GDM1 (cell line): Measurements from ENCODE around the gene ARID3B.
"Not testable (repeated sequence)": the region's sequence is repeated elsewhere in the genome, so short reads cannot be mapped to it uniquely, and the experiment has no call there.

ENCODE experiments used
- DNase-seq: peaks from one replicate; lab custom pipeline; 2025; lab: John Stamatoyannopoulos, UW

ARID3B gene

GRCh38 chr15:74621546-74621920, 80.5 kb downstream of the ARID3B start:
- no peak for DNase-seq

DNA sequence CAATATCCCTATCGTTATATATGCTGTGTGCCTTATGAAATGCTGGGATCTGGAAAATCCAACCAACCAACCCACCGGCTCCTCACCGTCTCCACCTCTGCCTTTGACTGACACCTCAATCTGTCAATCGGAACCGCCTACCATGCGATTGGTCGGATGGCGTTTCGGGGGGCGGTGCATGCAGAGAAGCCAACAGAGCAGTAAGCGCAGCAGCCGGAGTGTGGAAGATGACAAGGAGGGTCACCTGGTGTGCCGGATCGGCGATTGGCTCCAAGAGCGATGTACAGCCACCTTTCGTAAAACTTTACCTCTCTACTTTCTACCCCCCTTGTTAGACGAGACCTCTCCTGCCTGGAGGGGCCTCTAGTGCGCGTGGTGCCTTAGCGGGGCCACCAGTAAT, 80.9 kb downstream of the ARID3B start:
- no peak for DNase-seq

DNA sequence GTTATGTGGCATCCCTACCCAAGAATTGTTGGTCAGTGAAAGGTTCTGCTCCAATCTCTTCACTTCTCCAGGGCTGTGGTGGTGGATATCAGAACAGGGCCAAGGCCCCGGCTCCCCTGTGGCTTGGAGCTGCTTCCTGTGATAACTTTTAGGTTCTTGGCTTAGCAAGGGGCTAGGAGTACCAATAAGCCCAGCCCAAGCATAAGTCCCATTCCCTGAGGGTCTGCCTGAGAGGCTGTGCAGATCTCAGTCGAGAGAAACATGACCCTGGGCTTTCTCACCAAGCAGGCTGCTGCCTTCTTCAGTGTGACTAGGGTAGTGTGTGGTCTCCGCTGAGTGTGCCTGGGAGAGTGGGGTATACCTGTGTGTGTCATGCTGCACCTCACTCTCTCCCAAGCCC, 81.7 kb downstream of the ARID3B start:
- DNase-seq, result no peak

GRCh38 chr15:74624020-74624602, 83.1 kb downstream of the ARID3B start:
- DNase-seq, result no peak

DNA sequence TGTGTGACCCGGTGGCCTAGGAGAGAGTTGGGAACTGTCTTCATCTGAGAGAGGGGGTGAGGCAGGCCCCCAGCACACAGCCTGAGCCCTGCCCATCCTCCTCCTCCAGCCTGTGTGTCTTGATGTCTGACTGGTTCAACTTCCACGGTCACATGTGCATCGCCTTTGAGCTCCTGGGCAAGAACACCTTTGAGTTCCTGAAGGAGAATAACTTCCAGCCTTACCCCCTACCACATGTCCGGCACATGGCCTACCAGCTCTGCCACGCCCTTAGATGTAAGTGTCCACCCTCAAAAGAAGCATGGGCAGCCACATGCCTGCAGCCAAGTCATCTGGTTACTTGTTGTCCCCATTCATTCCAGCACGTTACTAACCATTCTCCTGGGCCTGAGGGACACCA, 84.7 kb downstream of the ARID3B start:
- no peak for DNase-seq

GRCh38 chr15:74626336-74626735, 85.3 kb downstream of the ARID3B start:
- DNase-seq, result no peak

DNA sequence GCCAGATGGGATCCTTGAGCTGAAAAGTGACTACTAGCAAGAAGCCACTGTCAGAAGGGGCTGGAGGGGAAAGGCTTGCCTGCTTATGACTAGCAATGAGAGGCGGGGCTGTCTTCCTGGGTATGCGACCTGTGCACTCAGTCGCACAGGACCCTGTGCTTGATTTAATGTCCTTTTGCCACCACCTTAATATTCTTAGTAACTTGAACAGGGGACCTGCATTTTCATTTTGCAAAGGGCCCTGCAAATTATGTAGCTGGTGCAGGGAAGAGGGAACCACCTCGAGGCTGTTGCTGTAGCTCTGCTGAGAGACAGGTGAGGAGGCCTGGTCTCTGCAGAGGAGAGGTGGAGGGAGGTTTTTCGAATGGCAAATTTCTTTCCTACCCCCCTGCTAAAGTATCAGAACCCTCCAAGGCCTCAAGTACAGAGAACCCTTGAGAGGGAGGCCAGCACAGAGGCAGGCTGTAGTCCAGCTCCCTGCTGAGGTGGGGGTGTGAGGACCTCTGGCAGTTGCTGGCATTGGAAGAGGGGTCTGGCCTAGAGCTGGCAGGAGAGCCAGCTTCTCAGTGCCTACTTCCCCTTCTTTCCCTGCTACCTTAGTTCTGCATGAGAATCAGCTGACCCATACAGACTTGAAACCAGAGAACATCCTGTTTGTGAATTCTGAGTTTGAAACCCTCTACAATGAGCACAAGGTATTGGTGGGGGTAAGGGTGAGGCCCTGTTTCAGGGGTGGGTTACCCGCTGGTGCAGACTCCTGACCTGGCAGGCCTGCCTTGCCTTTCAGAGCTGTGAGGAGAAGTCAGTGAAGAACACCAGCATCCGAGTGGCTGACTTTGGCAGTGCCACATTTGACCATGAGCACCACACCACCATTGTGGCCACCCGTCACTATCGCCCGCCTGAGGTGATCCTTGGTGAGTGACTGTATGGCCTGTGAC, 86.0 kb downstream of the ARID3B start:
- DNase-seq, result no peak

DNA sequence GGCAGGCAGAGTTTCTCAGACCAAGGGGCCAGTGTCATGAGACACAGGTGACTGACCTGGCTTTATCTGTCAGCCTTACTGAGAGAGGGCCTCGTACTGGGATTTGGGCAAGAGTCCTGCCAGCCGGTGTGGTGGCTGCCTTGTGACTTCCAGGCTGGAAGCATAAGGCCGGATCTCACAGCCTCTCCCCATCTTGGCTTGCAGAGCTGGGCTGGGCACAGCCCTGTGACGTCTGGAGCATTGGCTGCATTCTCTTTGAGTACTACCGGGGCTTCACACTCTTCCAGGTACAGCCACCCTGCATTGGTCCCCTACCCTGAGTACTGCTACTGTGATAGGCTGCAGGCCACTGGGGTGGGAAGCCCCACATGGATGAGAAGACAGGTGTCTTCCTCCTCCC, 86.7 kb downstream of the ARID3B start:
- DNase-seq, result no peak

GRCh38 chr15:74628199-74628598, 87.2 kb downstream of the ARID3B start:
- DNase-seq, result no peak

GRCh38 chr15:74628949-74629348, 87.9 kb downstream of the ARID3B start:
- no peak for DNase-seq

- DNase-seq, result not testable (repeated sequence)
These were observed 88.7 kb downstream of the ARID3B start for GRCh38 chr15:74629696-74630095.

DNA sequence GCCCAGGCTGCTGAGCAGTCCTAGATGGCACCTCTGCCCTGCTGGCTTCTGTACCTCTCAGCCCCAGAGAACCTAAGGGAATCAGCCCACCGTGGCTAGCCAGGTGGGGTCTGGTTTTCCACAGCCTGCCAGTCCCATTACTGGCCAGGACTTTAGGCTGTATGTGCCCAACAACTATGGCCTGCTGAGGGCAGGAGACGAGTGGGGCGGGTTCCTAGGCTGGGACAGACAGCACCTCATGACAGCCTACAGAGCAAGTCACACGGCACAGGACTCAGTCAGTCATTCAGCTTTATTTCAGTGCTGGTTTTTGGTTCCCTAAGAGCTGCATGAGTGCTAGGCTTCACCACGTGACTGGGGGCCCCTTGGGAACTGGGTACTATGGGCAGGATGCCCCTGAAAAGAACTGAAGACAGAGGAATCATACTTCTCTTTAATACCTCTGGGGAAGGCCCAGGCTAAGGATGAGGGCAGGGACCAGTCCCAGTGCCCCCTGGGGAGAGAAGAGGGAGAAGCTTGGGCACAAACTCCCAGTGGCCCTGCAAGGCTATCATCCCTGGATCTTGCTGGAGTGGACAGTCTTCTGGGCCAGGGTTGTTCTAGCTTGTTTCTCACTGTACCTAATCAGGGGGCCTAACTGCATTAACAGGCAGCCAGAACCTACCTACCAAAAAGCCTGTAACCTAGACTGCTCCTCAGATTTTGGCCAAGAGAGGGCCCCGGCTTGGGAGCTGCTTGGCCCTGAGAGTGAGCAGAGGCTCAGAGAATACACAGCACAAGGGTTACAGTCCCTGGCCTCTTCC, 89.5 kb downstream of the ARID3B start:
- no peak for DNase-seq

- no peak for DNase-seq
These were observed 90.0 kb downstream of the ARID3B start for GRCh38 chr15:74631087-74631385.

- DNase-seq, result no peak
These were observed 90.4 kb downstream of the ARID3B start for GRCh38 chr15:74631408-74631807.

GRCh38 chr15:74631935-74632560, 91.0 kb downstream of the ARID3B start:
- DNase-seq, result peak; percentile 27

- no peak for DNase-seq
These were observed 91.6 kb downstream of the ARID3B start for GRCh38 chr15:74632601-74633000.

DNA sequence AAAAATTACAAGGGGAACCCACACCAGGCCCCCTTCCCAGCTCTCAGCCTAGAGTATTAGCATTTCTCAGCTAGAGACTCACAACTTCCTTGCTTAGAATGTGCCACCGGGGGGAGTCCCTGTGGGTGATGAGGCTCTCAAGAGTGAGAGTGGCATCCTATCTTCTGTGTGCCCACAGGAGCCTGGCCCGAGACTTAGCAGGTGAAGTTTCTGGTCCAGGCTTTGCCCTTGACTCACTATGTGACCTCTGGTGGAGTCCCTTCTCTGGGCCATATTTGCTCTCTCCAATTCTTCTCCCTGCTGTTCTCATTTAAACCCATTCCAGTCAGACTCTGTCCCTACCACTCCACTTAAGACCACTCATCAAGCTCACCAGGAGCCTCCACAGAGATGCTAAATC, 92.8 kb downstream of the ARID3B start:
- no peak for DNase-seq

GRCh38 chr15:74635228-74635627, 94.2 kb downstream of the ARID3B start:
- peak; percentile 65 for DNase-seq

DNA sequence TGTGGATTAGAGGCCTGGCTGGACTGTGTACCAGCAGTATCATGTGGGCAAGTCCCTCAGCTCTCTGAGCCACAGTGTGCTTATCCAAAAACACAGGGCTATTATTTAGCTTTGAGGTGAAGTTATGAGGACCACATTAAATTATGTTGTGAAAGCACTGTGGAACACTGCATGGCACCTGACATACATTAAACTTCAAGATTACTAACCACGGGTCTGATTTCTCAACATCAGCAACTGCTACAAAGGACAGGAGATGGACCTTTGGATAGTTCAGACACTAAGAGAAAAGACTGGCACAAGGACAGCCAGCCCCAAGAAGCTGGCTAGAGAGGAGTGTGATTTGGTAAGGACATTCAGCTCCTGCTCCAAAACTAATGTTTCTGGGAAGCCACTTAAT, 96.0 kb downstream of the ARID3B start:
- no peak for DNase-seq

- DNase-seq, result no peak
These were observed 100.1 kb downstream of the ARID3B start for GRCh38 chr15:74641151-74641550.

GRCh38 chr15:74642348-74642733, 101.3 kb downstream of the ARID3B start:
- no peak for DNase-seq
